ENCODE results near the gene NIP7. TPM values are rescaled to one million over a fixed set of nuclear protein-coding genes. Genes with fewer than 3 reads are reported as not detected.

Gene NIP7
- total RNA-seq, 1 experiment from 2014 or later = 72.8 TPM

DNA sequence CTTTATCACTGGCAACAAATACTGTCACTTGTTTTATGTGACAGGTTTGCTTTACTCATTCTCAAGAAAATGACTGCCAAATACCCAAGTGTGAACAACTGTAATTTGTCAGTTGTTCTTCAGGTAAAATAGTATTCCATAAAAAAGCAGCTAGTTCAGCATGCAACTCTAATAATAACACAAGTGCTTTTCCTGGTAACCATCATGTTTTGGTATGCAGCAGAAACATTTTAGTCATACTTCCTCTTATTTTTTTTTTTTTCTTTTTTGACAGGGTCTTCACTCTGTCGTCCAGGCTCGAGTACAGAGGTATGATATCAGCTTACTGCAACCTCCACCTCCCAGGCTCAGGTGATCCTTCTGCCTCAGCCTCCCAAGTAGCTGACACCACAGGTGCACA is 41.7 kb downstream of the NIP7 start:
- Histone ChIP-seq H3K23me2 (ENCODE audit: insufficient read length, low read depth, low read length, poor library complexity, severe bottlenecking) (peaks cover 2% of the 10 kb centered on the region), H4K8ac (replicated peaks; ENCODE audit: insufficient read length, low read depth, low read length) (no peak overlapping the region), H2BK120ac (ENCODE audit: low read depth, low read length, poor library complexity, severe bottlenecking) (no peak overlapping the region), H3K4me1 (ENCODE audit: insufficient read depth, low read length) (no peaks in the 10 kb centered on the region), H3K27me3 (ENCODE audit: insufficient read depth, low read length) (no peaks in the 10 kb centered on the region), H3K9ac (ENCODE audit: extremely low read depth, insufficient read length, low read length) (no peak overlapping the region), H2BK12ac (ENCODE audit: insufficient read length, low read depth, low read length) (no peak overlapping the region), H3K18ac (ENCODE audit: insufficient read length, low read depth, low read length) (no peak overlapping the region), H3T11ph (ENCODE audit: low read length) (no peak overlapping the region), H3K4ac (ENCODE audit: low read depth, low read length) (no peak overlapping the region), H3K23ac (ENCODE audit: insufficient read length, low read depth, low read length) (no peak overlapping the region), H3K4me2 (ENCODE audit: insufficient read depth, insufficient read length, low read length) (no peak overlapping the region), H3K79me1 (ENCODE audit: insufficient read depth, low read depth, low read length, poor library complexity, severe bottlenecking) (peaks cover 8% of the 10 kb centered on the region), H3K9me3 (ENCODE audit: control insufficient read depth, low read depth, low read length) (no peaks in the 10 kb centered on the region), H3K56ac (ENCODE audit: insufficient read length, low read depth, low read length) (no peak overlapping the region), H2BK20ac (ENCODE audit: low read depth, low read length, poor library complexity, severe bottlenecking) (no peak overlapping the region), H2AFZ (ENCODE audit: low read length) (no peak overlapping the region), H3K14ac (ENCODE audit: insufficient read depth, low read length) (no peak overlapping the region), H3K27ac (ENCODE audit: insufficient read length, low read depth, low read length) (no peak overlapping the region), H2BK5ac (ENCODE audit: insufficient read length, low read length) (no peak overlapping the region), H2BK15ac (ENCODE audit: low read depth, low read length) (no peak overlapping the region), H4K20me1 (ENCODE audit: control insufficient read depth, insufficient read depth, insufficient read length) (no peaks in the 10 kb centered on the region), H4K91ac (ENCODE audit: insufficient read length, low read depth, low read length) (no peak overlapping the region), H2AK5ac (ENCODE audit: insufficient read length, low read length) (no peak overlapping the region), H3K79me2 (ENCODE audit: insufficient read depth, low read length) (peaks cover 5% of the 10 kb centered on the region; the same call in 1 of the 2 replicates), H4K5ac (ENCODE audit: insufficient read length, low read depth, low read length) (no peak overlapping the region)
- Mint-ChIP-seq H3K27ac (no peak overlapping the region), H3K27me3 (ENCODE audit: low read depth) (no peaks in the 10 kb centered on the region), H3K4me1 (peaks cover 4 to 8% of the 10 kb centered on the region in 2 experiments; a peak in 3 of 4 replicates), H3K4me3 (no peak overlapping the region), H3K36me3 (ENCODE audit: insufficient read depth in 1 of 3, low read depth in 3 of 3) (peaks cover 39 to 67% (median 66%) of the 10 kb centered on the region in 3 experiments), H3K9me3 (no peaks in the 10 kb centered on the region)
- DNase-seq = no peak
- TF ChIP-seq CTCF (conservative IDR thresholded peaks at IDR 0.05) = no peak
- no CpG with 5 or more reads among the region's 2 CpGs for WGBS (ENCODE audit: extremely low coverage, insufficient read length, low lambda C conversion rate)

Data from H9 (cell line).